Measurements from ENCODE around the gene SEL1L2.

- TF ChIP-seq CTCF (IDR thresholded peaks at IDR 0.05) (no peak), POLR2A (IDR thresholded peaks at IDR 0.05) (no peak)
These were observed 138.1 kb downstream of the SEL1L2 start for GRCh38 chr20:13852306-13852705.

Measured in right lobe of liver (tissue), 4 donors.